ENCODE data around the gene CXCL10. TPM values are rescaled to one million over a fixed set of nuclear protein-coding genes. Genes with fewer than 3 reads are reported as not detected.

The CXCL10 gene
- total RNA-seq, 3 donors from 2014 or later, result 1.4 to 2.2 (median 2.1) TPM

DNA sequence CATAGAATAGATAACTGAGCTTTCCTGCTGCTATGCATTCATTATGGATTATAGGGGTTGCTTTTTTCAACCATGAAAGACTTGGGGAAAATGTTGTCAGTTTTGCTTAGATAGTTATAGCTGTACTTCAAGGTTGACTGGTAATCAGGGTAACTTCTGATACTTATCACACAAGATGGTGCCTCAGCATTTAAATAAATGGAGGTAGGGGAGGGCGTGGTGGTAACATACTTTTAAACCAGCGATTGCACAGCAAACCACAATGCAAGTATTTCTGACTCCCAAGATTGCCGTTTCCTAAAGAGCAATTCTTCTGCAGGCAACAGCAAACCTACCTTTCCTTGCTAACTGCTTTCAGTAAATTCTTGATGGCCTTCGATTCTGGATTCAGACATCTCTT is 1.3 kb downstream of the CXCL10 start:
- H3K4me3 ChIP-seq, result no peak overlapping the region
- ATAC-seq, result no peak
- H3K4me1 ChIP-seq (ENCODE audit: low read depth), result no peaks in the 10 kb centered on the region
- TF ChIP-seq, protein P1, sequence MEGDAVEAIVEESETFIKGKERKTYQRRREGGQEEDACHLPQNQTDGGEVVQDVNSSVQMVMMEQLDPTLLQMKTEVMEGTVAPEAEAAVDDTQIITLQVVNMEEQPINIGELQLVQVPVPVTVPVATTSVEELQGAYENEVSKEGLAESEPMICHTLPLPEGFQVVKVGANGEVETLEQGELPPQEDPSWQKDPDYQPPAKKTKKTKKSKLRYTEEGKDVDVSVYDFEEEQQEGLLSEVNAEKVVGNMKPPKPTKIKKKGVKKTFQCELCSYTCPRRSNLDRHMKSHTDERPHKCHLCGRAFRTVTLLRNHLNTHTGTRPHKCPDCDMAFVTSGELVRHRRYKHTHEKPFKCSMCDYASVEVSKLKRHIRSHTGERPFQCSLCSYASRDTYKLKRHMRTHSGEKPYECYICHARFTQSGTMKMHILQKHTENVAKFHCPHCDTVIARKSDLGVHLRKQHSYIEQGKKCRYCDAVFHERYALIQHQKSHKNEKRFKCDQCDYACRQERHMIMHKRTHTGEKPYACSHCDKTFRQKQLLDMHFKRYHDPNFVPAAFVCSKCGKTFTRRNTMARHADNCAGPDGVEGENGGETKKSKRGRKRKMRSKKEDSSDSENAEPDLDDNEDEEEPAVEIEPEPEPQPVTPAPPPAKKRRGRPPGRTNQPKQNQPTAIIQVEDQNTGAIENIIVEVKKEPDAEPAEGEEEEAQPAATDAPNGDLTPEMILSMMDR (IDR thresholded peaks at IDR 0.05), result no peak
- no peaks in the 10 kb centered on the region for H3K9me3 ChIP-seq
- H3K36me3 ChIP-seq (ENCODE audit: low read depth), result no peaks in the 10 kb centered on the region
- DNase-seq, result no peak
- intact Hi-C loops (cut with DNase I, micrococcal nuclease), result no loop called here

DNA sequence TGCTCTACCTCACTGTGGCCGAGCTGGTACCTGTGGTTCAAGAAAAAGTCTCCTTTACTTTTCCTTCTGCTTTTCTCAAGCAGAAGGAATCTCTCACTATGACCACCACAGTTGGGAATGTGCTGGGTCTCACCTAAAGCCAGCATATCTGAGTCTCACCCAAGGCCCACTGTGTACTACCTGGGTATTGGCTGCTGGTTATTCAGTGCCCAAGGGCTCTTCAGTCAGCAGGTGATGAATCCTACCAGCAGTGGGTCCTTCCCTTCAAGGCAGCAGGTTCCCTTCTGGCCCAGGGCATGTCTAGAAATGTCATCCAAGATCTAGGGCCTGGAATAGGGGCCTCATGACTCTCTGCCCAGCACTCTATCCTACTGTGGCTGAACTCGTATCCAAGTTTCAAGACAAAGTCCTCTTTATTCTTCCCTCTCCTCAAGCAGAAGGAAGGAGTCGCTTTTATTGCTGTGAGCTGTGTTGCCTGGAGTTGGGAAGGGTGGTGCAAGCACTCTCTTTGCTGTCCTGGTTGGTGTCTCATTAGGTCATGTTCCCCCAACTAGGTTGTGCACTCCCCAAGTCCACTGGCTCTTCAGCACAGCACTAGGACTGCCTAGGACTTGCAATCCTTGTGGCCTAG is 6.1 kb downstream of the CXCL10 start:
- ATAC-seq (peak; percentile 30), DNase-seq (no peak)
- TF ChIP-seq, protein P1 (IDR thresholded peaks at IDR 0.05), result no peak
- H3K9me3 ChIP-seq, result no peaks in the 10 kb centered on the region
- intact Hi-C loops (cut with DNase I, micrococcal nuclease), result no loop called here
- H3K36me3 ChIP-seq (ENCODE audit: low read depth), result no peaks in the 10 kb centered on the region
- no peaks in the 10 kb centered on the region for H3K4me1 ChIP-seq (ENCODE audit: low read depth)
- no peak overlapping the region for H3K4me3 ChIP-seq

DNA sequence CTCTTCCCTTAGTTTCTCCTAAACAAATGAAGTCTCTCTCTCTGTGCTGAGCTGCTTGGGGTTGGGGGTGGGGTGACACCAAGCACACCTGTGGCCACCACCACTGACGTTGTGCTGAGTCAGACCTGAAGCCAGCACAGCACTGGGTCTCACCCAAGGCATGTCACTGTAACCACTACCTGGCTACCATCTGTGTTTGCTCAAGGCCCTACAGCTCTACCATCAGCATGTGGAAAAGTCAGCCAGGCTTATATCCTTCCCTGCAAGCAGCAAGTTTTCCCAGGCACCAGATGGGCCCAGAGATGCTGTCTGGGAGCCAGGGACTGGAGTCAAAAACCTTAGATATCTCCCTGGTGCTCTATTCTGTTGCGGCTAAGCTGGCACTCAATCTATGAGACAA is 6.9 kb downstream of the CXCL10 start:
- peak; percentile 70 for ATAC-seq

GRCh38 chr4:76013540-76013939 is 9.8 kb downstream of the CXCL10 start:
- Histone ChIP-seq H3K36me3 (ENCODE audit: low read depth) (no peaks in the 10 kb centered on the region), H3K4me1 (ENCODE audit: low read depth) (no peaks in the 10 kb centered on the region), H3K9me3 (no peaks in the 10 kb centered on the region), H3K4me3 (no peak overlapping the region)
- no peak for DNase-seq
- TF ChIP-seq, protein P1 (IDR thresholded peaks at IDR 0.05), result no peak
- no peak for ATAC-seq
- intact Hi-C loops (cut with DNase I, micrococcal nuclease), result no loop called here

More for the DNA sequence above, 6.9 kb downstream of the CXCL10 start:
- Histone ChIP-seq H3K4me3 (no peak overlapping the region), H3K36me3 (ENCODE audit: low read depth) (no peaks in the 10 kb centered on the region), H3K9me3 (no peaks in the 10 kb centered on the region), H3K4me1 (ENCODE audit: low read depth) (no peaks in the 10 kb centered on the region)
- no peak for DNase-seq
- intact Hi-C loops (cut with DNase I, micrococcal nuclease), result no loop called here
- TF ChIP-seq, protein P1 (IDR thresholded peaks at IDR 0.05), result no peak

DNA sequence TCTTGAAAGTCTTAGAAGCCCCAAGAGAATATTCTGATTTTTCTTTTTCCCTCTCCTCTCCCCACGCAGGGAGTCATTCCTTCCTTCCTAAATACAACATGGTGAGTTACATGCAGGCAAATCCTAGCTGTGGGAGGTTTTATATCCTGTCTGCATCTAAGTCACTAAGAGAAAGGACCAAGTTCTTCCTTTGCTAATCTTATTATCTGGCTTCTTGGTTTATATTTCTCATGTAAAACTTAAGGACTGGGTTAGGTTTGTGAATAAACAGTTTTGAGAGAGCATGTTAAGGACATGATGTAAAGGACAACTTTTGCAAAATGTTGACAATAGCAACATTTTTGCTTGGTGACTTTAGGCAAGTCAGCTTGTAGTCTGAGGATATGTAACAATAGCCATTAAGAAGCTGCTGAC is 10.9 kb downstream of the CXCL10 start:
- Histone ChIP-seq H3K4me1 (ENCODE audit: low read depth) (no peaks in the 10 kb centered on the region), H3K36me3 (ENCODE audit: low read depth) (no peaks in the 10 kb centered on the region), H3K9me3 (no peaks in the 10 kb centered on the region), H3K4me3 (no peak overlapping the region)
- ATAC-seq (no peak), DNase-seq (no peak)
- TF ChIP-seq, protein P1 (IDR thresholded peaks at IDR 0.05), result no peak
- intact Hi-C loops (cut with DNase I, micrococcal nuclease), result no loop called here
